HG03135 (cell line): ENCODE measurements around the gene ACTBL2.

Source experiments
- ATAC-seq: cut with Tn5 transposase; IDR thresholded peaks from one replicate; pipeline ENCODE4 v1.9.1; 2021; ENCODE audit warnings: mild to moderate bottlenecking, moderate library complexity; ENCODE audit not compliant: unreplicated experiment

Gene ACTBL2

DNA sequence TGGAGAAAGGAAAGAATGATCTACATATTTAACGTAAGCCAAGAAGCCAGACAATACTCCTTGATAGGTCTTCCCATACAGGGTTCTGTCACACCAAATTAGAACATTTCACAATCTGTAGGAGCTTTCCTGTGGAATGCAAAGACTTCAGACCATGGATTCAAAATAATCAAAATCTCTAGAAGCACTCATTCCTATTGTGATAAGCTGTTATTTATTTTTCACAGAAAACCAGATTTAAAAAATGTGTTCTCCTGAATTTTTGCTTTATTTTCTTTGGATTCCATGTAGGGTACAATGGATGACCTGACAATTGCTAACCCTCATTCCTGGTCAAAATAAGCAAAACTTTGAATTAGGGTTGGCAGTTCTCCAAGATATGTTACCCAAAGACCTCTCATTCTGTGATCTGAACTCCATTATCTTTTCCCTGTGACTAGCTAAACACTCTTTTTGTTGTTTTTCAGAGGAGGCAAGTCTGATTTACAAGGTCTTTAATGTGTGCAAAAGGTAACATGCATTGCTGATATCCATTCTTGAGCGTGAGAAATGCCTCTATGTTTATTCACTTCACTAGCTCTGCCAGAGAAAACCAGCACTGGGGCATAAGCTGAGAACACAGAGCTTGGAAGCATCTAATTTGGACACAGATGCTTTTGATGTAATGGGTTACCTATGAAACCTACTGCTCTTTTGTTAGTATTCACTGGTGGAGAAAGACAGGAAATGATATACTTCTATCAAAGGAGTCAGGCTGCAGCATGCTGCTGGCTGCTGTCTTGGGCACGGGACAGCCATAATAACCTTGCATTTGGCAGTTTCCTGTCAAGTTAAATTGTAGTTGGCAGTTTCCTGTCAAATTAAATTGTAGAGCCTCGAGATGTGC is 31.4 kb downstream of the ACTBL2 start:
- ATAC-seq, result no peak

DNA sequence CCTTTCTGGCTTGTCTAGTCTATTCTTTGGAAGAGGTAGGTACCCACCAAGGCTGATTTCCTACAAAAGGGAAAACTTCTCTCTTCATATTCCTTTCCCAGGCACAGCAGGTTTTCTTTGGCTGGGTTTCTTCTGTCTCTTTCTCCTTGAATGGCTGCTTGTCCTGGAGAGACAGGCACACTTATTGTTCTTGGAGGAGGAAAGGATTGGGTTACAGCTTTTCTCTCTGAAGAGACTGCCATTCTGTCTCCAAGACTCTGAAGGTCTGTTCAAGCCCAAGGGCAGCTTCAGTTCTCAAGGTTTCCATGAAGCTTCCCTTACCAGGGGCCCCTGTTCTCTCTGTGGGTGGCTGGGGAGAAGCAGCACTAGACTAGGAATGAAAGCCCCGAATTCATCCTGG is 33.9 kb downstream of the ACTBL2 start:
- ATAC-seq, result no peak

DNA sequence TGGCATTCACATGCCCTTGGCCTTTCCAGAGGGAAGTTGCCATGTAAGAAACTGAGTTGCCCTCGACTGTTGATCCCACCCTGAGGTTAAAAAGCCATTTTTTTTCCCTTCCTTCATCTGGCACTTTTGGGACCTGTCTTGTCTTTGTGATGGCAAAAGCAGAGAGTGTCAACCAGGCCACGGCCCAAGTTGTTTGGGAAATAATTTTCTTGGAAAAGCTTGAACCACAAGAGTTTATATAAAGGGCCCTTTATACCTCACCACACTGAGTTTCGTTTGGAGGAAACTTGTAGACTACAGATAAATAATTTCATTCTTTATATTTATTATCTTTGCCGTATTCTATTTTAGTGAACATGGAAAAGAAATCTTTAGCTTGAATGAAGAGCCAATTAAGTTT is 34.3 kb downstream of the ACTBL2 start:
- ATAC-seq, result no peak

DNA sequence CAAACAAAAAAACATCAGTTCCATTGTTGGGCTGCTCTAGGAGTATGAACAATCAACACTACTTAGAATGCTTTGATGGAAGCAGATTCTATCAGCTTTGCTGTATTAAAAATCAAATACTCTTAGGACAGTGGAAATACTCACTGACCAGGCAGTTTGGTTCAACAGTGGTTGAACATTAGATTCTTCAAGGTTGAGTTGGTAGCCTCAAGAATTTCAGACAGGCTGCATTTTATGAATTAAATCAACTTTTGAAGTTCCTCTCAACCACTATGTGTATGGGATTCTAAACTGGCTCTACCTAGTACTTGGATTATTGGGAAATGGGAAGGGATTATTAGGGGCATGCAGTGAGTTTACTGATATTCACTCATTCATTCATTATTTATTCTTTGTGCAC is 35.0 kb downstream of the ACTBL2 start:
- no peak for ATAC-seq

DNA sequence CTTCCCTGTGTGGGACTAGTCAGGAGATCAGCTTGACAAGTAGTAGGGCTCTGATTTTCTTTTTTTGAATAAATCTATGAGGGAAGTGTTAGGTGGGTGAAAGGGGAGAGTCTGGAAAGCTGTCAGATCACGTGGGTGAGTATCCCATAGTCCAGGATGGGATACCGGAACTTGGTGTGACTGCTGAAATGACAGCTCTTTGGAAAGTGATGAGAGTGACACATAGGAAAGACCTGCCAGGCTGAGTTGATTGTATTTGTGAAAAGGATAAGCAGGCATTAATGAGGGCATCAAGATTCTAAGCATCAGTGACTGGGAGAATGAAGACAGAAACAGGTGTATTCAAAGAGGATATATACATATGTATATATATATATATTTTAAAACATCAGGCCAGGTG is 35.6 kb downstream of the ACTBL2 start:
- no peak for ATAC-seq

DNA sequence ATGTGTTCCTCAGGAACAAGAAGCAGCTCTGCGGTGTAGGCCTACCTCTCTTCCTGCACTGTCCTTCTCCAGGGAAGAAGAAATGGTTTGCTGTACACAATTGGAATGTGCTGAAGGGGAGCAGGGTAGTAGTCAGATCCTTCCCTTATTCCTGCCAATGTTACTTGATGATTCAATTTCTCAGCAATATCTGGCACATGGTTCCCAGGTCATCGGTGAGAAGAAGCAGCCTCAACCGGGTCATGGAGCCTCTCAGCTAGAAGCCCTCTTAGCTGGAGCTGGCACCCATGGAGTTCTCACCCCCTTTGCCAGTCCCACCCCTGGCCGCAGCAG is 36.9 kb downstream of the ACTBL2 start:
- ATAC-seq, result no peak

DNA sequence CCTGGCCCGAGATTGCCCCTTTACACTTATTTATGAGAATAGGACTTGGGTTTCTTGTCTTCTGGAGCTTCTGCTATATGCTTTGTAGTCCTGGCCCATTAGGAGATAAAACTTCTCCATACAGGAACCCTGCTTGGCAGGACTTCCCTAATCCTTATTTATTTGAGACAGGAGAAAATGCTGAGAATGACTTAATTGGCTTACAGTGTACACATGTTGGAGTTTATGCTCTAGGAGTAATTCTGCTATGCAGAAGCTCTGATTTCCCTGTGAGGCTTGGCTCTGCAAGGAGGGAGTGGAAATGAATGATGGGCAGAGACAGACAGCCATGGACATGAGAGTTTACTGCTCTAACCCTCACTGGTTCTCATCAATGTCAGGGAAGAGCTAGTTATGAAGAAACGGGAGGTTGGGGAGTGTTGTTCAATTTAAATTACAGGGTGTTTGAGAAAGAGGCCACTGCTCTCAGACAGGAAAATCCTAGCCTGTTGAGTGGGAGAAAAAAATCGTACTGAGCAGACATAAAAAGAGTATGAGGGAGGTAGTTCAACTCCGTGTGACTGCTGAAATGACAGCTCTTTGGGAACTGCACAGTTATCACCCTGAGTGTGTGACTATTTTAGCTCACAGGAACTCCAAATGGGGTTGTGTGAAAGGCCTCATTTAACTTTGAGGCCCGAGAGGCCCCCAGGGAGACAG is 37.5 kb downstream of the ACTBL2 start:
- no peak for ATAC-seq

DNA sequence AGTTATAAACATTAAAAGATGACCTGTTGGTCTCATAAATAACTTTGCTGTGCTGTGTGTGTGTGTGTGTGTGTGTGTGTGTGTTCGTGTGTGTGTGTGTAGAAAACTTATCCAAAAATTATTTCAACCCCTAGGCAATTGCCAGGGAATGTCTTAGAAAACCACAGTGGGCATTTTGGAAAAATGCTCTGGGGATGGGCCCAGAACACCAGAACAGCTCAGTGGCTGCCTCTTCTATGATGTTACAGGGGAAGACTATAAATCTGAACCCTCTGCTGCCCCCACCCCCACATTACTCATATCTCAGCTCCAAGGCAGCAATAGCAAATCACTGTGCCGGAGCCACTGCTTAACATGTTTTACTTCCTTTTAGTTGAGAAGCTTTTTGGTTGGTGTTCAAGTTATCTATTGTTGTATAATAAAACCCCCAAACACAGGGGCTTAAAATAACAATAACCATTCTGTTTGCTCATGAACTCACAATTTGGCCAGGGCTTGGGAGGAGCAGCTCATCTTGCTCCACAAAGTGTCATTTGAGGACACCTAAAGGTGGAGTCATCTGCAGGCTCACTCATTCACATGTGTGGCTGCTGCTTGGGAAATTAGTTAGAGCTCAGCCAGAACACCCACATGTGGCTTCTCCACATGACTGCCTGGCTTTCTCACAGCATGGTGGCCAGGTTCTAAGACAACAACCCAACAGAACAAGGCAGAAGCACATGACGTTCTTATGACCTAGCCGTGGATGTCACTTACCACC is 40.4 kb downstream of the ACTBL2 start:
- ATAC-seq, result no peak

DNA sequence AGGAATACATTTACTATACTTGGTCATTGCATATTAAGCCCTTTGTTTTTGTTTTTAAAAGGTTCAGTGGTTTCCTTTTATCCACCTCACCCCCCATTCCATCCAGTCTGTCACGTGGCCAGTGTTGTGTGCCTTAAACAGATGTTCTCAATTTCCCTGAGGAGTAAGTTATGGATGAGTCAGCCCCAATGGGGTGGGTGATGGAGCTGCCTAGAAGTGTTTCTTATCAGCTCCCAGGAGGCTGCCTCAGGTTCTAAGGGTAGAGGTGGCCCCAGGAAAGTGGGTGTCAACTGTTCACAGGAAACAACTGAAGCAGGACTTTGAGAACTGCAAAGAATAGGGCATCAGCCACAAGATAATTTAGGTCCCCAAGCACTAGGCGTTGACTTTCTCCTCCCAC is 41.1 kb downstream of the ACTBL2 start:
- no peak for ATAC-seq

DNA sequence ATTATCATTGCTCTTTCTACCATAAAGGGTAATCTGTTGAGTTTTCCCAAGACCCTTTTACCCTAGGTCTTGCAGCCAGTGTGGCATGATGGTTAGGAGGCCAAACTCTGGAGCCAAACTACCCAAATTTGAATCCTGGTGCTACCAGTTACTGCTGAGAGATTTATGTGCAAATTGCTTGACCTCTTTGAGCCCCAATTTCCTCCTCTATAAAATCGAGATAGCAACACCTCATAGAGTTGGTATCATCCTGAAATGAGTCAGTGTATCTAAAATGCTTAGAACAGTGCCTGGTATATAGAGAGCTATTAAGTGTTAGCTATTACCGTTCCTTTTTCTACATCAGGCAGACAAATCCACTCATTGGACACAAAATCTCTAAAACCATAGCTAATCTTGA is 43.0 kb downstream of the ACTBL2 start:
- no peak for ATAC-seq

DNA sequence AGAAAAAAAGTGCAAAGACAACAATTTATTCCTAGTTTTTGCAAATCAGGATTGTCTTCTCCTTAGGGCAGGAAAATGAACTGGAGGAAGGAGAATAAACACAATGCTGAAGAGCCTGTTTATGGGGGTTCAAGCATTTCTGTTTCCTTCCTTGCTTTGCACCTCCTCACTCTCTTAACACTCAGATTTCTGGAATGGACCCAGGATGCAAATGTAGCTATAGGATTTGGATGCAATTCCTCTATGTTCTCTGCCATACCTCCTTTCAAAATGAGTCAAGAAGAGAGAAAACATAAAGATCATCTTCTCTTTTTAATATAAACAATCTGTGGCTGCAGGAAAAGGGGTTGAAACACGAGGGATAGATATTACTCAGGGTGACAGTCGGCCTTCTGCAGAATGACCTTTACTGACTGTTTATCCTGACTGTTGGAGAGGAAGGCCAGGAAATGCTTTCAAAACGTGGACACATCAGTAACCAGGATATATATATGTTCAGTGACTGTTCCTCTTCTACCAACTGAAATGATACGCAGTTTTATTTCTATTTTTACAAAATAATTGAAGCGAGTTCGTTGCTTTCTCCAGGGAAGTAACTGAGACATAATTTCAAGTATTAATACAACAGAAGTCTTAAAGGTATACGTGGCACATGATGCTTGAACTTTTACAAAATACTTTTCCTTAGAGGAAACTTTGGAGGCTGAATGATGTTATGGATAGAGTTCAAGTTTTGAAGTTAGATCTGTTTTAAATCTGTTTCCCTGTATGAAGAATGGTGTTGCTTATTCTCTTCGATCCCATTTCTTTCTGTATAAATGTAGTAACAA is 44.4 kb downstream of the ACTBL2 start:
- ATAC-seq, result no peak

DNA sequence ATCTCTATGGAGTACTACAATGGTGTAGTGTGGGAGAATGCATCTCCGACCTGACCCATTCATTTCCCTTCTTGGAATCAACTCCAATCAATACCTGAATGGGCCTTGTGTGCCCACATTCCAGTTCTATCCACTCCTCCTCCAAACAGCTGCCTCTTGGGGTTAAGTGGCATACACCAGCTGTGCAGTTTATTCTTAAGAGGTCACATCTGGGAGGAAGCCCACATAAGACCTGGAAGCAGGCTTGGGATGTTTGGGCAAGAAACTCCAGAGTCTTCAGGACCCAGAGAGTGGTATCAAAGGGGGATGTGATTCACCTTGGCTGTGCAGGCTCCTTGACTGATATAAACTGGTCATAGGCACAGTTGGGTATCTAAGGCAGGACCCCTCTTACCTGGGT is 46.0 kb downstream of the ACTBL2 start:
- ATAC-seq, result no peak

DNA sequence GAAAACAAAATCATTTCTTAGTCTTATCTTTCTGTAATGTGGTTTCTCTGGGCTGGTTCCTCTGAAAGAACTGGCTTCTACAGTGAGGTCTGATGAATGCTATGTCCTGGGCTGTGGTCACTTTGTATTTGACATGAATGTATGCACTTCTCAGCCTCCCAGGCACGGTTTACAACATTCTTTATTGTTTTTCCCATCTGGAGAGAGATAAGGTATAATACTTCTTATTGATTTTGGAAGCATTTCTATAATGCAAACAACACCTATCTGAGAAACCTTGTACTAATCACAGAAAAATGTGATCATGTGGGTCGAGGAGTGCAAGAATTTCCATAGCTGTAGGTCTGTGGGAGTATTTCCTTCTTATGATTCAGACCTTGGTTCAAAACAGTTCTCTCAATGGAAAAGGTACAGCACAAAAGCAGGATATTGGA is 46.9 kb downstream of the ACTBL2 start:
- ATAC-seq, result no peak

DNA sequence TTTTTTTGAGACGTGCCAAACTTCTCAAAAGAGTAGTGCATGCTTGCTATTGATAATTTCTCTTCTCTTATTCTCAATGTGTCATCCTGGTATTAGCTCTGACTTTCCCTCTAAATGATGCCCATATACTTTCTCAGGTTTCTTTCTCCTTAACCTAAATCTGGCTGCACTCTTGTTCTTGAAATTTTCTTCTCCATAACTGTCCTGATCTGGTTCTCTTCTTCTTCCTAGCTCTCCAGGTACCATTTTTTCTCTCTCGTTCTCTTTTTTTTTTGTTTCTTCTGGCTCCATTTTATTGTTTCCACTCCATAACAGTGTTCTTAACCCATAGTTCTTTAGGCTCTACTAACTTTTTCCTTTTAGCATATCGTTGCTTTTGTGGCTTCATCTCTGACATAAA is 47.9 kb downstream of the ACTBL2 start:
- no peak for ATAC-seq

DNA sequence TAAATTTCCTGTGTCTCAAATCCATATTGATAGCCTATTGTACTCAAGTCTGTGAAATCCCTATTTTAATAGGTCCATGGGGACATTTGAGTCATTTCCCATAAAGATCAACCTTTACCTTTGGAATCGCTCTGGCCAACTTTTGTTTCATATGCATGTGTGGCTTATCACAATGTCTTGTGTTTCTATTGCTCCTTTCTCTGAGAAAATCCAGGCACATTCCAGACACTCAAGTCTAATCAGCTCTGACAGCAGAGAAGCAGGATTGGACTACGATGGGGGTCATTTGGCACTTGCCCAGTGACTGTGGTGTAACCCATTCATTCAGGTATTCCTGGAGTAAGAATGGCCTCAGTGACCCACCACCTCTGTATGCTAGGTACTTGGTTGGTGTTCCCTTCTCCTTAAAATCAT is 48.4 kb downstream of the ACTBL2 start:
- ATAC-seq, result no peak

DNA sequence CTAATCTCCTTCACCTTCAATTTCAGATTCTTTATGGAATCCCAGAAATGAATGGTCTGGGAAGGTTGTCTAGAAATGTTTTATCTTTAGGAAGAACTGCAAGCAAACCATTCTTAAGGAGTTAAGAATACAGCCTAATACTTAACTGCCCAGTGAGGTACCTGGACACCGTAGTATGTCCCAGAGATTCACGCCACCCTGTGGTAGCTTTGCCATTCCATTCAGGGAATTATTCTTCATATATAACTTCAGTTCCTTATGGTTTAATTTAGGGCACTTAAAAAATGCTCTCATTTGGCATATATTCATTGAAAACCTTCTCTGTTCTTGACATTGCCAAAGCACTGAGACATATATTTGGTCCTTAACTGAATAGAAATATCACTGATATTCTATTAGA is 49.7 kb downstream of the ACTBL2 start:
- no peak for ATAC-seq

DNA sequence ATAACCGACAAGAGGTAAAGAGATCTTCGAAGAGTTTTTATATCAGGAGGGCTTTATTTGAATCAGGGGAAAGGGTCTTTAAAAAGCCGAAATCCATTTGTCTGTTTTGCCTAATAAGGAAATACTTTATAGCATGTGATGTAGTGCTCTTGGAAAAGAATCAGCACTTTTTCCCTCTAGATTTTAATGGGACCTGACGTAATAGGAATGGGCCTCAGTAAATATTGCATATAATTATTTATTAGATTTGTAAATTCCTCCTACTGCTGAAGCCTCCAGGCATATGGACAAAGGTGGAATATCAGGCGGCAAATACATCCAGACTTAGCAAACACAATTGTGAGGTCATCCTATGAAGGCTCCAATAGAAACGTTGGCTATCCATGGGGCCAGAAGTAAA is 50.9 kb downstream of the ACTBL2 start:
- ATAC-seq, result no peak
